Testis (tissue), 2 donors: ENCODE measurements around the gene HOXC6.

ENCODE experiments used
- POLR2A ChIP-seq: fragments of 450-650 bp; IDR thresholded peaks from one replicate; pipeline ENCODE4 v1.6.1; 2017; ENCODE audit warnings: antibody characterized with exemption, mild to moderate bottlenecking, moderate library complexity
- TF ChIP-seq, protein P1 (sequence below), 3 experiments: fragments of 450-650 bp in 2 of 3; fragments of 200-600 bp in 1 of 3; sonication (generic) in 1 of 3; IDR thresholded peaks; one replicate each; pipeline ENCODE4 v1.5.1; 2016 to 2019; ENCODE audit warnings: antibody characterized with exemption in 3 of 3, mild to moderate bottlenecking in 2 of 3, moderate library complexity in 1 of 3

DNA sequence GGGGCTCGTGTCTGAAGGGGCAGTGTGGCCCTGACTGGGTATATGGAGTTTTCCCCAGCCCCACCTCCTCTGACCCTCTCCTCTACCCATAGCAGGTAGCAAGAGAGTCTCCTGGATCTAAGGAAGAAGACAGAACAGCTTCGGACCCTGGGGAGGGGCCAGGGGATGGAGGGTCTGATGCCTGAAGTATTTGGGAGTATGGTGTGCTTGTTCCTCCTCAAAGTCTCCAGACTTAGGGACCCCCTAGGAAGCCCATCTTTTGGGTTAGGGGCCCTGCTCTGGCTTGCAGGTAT lies 20.0 kb upstream of the HOXC6 start:
- TF ChIP-seq, protein P1, sequence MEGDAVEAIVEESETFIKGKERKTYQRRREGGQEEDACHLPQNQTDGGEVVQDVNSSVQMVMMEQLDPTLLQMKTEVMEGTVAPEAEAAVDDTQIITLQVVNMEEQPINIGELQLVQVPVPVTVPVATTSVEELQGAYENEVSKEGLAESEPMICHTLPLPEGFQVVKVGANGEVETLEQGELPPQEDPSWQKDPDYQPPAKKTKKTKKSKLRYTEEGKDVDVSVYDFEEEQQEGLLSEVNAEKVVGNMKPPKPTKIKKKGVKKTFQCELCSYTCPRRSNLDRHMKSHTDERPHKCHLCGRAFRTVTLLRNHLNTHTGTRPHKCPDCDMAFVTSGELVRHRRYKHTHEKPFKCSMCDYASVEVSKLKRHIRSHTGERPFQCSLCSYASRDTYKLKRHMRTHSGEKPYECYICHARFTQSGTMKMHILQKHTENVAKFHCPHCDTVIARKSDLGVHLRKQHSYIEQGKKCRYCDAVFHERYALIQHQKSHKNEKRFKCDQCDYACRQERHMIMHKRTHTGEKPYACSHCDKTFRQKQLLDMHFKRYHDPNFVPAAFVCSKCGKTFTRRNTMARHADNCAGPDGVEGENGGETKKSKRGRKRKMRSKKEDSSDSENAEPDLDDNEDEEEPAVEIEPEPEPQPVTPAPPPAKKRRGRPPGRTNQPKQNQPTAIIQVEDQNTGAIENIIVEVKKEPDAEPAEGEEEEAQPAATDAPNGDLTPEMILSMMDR (IDR thresholded peaks at IDR 0.05): no peak
- TF ChIP-seq POLR2A: no peak
